Measurements from ENCODE around the gene ZNF683.
"Not testable (repeated sequence)": the region's sequence is repeated elsewhere in the genome, so short reads cannot be mapped to it uniquely, and the experiment has no call there.

Gene ZNF683

DNA sequence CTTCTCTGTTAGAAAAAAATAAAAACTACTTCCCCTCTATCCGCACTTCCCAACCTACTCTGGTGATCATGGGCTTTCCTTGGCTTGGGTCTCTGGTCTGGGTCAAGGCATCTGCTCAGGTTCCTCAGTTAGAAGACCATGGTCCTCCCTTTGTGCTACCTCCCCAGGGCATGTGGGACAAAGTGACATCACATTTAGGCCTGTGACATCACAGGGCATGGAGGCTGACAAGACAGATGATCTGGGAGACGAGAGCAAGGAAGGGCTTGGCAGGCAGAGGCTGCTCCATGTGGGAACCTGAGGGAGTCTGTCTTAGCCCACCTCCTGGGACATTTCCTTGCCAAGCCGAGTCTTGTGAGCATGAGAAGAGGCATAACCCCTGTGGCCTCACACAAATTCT is at the start of gene ZNF683:
Gene ZNF683 (minus strand): TSS at position 140 of the 400 bp plus-strand sequence. CDS start 4,179 bp downstream, outside the sequence.
- FAIRE-seq, result not testable (repeated sequence)

DNA sequence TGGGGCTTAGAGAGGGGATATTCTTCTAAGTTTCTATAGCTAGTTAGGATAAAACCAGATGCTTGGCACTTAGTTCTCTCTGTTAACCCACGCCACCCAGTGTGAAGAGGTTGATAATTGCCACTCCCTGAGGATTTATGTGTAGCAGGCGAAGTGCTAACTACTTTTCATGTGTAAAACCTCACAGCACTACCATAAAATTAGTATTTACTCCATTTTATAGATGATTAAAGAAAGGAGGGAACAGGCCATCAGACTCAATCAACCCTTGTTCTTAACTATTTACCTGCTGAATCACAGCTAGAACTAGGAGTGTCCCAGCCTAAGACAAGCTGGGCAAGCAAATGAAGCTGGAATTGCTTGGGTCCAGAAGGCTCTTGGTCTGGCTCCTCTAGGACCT is 46.9 kb upstream of the ZNF683 start:
- FAIRE-seq, result no peak

DNA sequence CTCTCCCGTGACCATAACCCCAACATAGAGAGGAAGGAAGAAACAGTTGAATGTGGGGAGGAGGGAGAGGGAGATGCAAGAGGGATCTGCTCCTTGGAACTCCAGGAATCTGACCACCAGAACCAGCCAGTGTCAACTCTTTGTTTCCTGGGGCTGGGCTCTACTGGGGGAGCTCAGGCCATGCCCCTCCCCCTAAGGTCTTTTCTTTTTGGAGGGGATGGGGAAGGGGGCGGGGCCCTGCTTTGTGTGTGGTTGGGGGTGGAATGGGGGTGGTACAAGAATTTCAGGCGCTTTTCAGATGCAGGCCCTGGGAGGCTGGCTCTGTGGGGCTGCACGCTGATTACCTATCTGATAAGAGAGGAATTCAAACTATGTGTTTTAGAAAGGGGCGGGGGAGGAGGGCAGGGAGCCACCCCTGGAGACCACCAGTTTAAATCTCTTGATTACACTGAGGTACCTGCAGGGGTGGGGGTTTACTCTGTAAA is 46.4 kb upstream of the ZNF683 start:
- no peak for FAIRE-seq

DNA sequence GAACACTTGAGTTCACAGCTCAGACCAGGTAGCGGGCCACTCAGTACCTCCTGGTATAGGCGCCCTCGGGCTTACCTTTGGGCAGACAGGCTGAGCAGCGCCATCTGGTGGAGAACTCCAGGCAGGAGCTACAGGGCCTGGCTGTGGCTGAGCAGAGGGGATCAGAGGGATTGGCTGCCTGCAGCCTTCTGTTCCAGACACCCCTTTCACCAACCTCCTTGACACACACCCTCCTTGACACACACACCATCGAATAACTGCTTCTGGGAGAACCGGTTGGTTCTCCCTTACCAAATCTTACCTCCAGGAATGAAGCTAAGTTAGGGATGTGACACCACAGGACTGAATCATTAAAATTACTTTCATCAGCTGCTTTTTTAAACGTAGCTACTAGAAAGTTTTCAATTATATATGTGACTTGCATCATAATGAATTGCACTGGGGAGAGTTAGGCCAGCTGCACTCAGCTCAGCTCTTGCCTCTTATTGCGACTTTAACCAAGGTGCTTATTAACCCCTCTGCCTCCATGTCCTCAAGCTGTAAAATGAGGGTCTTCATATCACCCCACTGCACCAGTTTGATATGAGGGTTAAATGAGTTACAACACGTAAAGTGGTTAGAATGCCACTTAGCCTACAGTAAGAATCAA is 44.7 kb upstream of the ZNF683 start:
- no peak for FAIRE-seq

DNA sequence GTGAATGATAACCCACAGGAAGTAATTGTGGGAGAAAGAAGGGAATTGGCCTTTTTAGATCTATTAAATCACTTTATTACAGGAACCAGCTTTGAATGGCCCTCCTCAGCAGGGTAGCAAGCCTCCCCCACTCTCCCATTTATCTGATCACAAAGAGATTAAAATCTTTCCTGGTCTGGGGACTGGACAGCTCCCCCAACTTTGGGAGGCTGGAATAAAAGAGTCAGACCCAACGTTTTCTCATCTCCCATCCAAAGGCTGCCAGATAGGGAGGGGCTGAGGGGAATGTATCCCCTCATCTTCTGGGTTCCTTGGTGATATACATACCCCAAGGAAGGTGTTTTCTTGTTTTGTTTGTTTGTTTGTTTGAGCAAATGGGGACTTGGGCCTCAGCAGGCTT is 40.5 kb upstream of the ZNF683 start:
- FAIRE-seq, result no peak

DNA sequence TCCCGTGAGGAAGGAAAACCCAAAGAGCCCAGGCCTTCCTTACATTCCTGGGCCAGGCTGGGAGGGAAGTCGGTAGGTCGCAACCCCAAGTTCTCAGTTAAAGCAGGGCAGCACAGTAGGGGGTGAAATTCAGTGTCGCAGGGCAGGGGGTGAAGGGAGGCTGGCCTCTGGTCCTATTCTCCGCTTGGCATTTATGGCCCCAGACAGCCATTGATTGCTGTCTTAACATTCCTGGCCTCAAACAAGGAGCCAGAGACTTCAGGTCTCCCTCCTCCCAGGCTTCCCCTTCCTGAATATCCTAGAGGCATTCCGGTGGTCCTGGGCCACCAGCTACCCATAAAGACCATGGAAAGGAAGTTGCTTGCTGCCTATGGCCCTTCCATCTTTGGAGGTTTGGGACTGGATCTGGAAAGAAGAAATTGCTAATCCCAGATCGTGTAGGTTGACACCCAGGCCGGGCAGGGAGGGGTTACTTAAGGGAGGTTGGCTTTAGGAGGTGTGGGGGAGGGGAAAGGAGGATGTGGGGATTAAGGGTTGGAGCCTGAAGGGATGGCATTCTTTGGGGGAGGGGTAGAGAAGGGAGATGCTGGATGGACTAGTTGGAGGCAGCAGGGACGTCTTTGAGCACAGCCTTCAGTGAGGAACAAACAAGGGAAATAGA is 39.8 kb upstream of the ZNF683 start:
- FAIRE-seq, result no peak

DNA sequence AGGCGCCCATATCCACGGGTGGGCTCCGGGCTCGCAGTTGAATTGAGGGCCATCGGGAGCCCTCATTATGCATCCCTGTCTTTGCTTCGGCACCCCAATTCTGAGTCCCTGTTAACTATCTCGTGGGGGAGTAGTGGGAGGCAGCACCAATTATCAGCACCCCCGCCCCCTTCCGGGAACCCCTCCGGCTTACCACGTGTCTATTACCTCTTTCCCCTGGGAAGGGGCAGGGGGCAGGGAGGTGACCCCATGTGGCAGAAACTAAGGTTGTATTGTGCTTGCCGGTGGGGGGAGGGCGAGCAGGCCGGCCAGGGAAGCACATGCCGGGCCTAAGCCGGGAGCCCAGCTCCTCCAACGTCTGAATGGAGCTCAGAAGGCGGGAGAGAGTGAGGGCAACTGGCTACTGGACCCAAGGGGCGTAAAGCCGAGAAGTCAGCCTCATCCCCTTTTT is 39.1 kb upstream of the ZNF683 start:
- no peak for FAIRE-seq

DNA sequence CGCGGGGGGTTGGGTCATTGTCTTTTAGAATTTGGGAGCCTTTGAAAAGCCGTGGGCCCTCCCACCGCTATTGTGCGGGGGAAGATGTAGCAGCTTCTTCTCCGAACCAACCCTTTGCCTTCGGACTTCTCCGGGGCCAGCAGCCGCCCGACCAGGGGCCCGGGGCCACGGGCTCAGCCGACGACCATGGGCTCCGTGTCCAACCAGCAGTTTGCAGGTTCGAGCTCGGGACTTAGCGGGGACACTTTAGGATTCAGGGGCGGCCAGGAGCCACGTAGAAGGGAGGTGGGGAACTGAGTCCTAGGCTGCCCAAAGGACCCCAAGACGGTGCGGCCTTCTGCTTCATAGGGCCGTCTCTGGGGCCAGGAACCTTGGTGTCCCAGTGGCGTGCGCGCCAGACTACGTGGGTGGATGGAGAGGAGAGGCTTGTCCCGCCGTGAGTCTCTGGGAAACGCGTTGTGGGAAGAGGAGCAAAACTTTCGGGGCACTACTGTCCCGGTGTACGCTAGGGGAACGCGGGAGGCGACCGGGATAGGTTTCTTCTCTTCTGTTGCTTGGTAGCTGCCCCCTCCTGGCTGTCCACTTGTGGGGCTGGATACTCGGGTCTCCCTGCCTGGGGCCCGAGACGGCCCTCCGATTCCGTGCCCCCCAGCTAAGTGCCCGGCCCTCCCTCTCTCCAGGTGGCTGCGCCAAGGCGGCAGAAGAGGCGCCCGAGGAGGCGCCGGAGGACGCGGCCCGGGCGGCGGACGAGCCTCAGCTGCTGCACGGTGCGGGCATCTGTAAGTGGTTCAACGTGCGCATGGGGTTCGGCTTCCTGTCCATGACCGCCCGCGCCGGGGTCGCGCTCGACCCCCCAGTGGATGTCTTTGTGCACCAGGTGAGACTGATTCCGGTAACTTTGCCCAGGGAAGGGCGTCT is 38.4 kb upstream of the ZNF683 start, which contains the start of gene LIN28A:
Gene LIN28A (plus strand): TSS at position 112 of the 918 bp plus-strand sequence. CDS start 75 bp downstream, at position 187.
- no peak for FAIRE-seq

DNA sequence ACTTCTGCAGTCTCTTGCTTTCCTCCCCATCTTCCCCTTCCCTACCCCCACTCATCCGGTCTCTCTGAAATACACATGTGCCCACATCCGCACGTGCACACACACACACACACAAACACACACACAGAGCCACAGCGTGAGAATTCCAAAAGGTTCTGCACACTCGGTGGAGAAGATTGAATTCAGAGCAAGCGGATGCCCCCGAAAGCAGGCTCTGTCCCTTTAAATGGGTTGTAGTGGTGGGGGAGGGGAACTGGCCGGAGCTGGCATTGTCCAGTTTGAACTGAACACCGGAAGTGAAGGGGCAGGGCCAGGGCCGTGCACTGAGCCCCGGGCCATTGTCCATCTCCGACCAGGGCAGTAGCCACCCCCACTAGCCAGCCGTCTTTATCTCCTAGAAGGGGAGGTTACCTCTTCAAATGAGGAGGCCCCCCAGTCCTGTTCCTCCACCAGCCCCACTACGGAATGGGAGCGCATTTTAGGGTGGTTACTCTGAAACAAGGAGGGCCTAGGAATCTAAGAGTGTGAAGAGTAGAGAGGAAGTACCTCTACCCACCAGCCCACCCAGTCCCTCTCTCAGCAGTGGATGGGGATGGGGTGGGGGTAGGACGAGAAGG is 36.7 kb upstream of the ZNF683 start:
- no peak for FAIRE-seq

DNA sequence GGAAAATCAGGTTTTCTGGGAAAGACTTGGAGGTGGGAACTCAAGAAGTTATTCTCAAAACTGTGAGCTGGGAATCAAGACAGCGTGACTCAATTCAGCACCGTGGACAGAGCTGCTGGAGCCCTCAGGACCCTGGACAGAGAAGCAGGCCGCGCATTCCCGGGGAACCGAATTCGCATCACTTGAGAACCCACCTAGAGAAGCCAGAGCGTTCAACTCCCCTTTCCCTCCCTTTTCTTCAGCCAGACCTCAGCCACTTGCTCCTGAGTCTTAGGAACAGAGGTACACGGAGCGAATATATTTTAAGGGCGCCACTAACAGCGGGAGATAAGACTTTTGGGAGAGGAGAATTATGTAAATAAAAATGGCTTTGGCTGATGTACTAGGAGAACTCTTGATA is 36.1 kb upstream of the ZNF683 start:
- no peak for FAIRE-seq

DNA sequence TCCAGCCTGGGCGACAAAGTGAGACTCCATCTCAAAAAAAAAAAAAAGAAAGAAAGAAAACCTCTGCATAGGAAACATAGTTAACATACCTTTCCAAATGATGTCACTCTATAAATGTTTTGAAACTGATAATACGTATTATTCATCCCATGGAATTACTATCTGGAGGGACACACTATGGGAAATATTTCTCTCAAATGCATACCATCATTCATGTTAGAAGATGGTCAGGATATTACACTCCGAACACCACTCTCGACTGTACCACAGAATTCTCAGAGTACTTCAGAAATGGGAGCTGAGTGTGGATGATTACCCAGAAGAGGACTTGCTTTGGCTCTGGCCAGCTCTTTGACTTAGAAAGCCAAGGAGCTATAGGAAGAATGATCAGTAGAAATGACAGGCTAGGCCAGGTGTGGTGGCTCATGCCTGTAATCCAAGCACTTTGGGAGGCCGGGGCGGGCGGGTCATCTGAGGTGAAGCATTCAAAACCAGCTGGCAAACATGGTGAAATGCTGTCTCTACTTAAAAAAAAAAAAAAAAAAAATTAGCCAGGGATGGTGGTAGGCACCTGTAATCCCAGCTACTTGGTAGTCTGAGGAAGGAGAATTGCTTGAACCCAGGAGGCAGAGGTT is 32.8 kb upstream of the ZNF683 start:
- no peak for FAIRE-seq

DNA sequence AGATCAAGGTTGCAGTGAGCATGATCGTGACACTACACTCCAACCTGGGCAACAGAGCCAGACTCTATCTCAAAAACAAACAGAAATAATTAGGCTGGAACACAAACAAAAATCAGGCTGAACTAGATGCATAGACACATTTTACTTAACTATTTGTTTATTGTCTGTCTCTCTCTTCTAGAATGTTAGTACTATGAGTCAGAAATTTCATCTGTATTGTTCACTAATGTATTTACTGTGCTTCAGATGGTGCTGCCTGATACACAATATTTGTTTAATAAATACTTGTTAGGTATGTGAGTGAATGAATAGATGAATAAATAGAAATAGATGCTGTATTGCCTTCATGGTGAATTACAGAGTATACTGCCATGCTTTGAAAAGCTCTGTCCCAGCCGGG is 32.1 kb upstream of the ZNF683 start:
- FAIRE-seq, result no peak

DNA sequence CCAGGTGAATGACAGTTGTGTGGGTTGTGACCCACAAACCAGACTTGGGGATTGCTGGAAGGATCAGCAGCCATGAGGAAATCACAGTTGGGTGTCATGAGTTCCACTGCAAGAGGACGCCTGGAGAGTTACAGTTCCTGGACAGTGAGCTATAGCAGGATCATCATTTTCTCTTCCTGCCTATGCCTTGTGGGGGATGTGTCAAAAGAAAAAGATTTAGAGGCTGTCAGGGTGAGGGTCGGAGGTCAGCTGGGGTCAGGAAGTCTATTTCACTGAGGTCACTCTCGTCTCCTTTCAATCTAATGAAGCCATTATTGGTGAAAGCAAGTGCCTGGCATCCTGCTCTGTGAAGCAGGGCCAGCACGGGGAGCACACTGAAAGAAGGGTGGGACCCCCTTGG is 31.1 kb upstream of the ZNF683 start:
- no peak for FAIRE-seq

DNA sequence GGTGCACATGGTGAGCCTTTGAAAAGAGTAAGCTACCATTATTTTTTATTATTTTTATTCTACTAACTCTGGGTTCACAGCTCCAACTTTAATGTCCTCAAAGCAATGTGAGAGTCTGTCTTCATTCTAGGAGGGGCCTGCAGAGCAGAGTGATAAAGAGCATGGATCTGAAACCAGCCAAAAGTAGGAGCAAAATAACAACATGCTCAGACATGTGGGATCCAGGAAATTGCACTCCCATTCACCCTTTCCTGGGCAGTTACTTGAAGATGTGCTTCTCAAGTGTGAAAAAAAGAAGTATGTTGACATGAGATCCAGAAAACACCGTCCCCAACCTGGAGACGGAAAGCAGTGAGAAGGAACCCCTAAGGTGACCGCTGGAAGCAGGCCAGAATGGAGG is 29.3 kb upstream of the ZNF683 start:
- no peak for FAIRE-seq

DNA sequence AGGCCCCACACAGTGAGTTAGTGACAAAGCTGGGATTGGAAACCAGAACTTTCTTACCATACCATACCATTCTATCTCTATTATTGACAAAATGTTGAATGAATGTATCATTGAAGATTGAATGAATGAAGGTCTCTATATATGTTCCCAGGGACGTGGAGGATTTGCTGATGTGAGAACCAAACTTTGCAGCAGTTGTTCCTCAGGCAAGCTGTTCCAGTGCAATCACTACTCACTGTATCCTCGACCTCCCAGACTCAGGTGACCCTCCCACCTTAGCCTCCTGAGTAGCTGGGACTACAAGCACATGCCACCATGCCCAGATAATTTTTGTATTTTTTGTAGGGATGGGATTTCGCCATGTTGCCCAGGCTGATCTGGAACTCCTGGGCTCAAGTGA is 26.5 kb upstream of the ZNF683 start:
- FAIRE-seq, result no peak

DNA sequence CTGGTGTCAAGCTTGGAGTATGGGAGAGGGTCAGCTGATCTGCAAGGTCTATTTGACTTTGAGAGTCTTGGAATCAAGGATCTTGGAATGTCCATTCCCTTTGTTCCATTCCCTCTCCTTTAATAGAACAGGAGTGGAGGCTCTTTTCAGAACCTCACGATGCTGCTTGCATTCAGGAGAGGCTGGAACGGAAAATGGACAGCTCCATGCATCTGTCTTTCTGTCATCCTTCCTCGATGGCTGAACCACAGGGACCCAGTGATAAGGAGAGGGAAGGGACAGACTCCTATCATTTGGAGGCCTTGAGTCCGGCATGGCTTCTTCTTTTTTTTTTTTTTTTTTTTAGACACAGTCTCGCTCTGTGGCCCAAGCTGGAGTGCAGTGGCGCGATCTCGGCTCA is 23.2 kb upstream of the ZNF683 start:
- no peak for FAIRE-seq

DNA sequence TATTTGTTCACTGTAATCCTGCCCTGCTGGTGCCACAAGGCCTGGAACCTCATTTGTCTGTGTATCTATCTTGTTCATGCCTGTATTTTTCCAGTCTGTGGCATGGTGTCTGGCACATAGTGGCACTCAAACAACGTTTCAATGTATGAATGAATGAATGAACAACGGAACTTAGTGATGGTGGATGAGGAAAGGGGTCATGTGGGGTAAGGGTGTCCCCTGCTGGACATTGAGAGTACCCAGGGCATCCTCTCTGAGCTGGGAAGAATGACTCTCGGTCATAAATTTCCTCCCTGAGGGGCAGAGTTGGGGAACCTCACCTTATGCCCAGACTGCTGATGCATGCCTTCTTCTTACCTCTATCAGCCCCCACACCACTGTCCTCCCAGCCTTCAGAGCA is 18.9 kb upstream of the ZNF683 start:
- no peak for FAIRE-seq

DNA sequence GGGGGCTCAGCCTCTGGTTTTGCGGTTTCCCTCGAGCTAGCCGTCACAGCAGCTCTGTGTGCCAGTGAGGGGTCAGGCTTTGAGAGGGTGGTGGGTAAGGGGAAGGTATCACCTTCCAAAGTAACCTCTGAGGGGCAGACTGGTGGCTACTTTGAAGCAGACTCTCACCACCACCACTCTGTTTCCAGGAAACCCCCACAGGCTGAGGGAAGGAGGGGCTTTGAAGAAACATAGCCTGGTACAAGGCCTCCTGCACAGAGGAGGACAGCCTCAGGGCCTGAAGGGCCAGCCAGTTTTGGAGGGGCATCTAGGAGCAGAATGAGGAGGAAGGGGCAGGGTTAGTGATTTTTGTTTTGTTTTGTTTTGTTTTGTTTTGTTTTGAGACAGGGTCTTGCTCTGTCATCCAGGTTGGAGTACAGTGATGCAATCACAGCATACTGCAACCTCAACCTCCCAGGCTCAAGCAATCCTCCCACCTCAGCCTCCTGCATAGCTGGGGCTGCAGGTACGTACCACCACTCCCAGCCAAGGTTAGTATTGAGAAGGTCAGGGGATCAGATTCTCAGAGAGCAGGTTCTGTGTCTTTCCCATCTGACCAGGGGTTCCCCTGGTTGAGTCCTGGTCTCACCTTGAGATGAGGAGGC is 17.2 kb upstream of the ZNF683 start:
- FAIRE-seq, result no peak

DNA sequence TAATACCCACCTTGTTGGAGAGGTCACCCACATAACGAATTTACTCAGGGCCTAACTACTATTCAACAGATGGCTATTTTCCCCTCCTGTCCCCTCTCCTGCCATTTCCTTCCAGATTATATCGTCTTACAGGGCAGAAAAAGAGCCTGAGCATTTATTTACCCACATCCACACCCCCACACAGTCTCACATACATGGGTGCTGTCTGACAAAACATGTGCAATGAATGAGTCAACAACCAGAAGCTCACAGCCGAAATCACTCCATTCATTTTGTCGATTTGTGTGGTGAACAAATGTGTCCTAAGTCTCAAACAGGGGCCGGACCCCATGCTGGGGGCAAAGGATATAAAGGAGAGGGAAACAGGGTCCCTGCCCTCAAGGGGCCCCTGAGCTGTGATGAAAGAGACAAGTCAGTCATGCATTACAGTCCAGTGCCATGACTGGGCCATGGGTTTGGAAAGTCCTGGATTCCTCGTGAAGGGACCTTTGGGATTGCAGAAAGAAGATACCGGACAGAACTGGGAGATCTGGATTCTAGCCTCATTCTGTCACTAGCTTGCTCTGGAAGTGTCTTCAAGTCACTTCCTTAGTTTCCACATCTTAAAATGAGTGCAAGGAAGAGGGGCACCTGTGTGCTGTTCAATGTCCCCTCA is 16.4 kb upstream of the ZNF683 start:
- FAIRE-seq, result no peak

DNA sequence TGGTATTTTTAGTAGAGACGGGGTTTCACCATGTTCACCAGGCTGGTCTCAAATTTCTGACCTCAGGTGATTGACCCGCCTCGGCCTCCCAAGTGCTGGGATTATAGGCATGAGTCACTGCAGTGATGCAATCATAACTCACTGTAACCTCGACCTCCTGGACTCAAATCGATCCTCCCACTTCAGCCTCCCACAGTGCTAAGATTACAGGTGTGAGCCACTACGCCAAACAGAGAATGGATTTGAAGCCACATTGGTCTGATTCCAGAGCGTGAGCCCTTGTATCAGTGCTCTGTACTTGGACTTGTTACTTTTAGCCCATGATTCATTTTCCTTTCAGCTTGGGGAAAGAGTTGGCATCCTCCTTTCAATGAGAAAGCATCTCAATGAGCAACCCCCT is 14.9 kb upstream of the ZNF683 start:
- no peak for FAIRE-seq

DNA sequence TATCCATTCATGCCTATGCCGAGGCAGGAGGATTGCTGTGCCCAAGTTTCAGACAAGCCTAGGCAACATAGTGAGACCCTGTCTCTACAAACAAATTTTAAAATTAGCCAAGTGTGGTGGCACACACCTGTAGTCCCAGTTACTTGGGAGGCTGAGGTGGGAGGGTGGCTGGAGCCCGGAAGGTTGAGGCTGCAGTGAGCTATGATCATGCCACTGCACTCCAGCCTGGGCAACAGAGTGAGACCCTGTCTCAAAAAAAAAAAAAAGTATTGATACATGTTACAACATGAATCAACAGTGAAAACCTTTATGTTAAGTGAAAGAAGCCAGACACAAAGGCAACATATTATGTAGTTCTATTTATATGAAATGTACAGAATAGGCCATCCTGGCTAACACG is 12.5 kb upstream of the ZNF683 start:
- not testable (repeated sequence) for FAIRE-seq

All from A204.1 (cell line).